ENCODE results near the gene CRISP2. TPM values are rescaled to one million over a fixed set of nuclear protein-coding genes. Genes with fewer than 3 reads are reported as not detected.

CRISP2 gene
- total RNA-seq, 1 donor from 2014 or later, result not detected

DNA sequence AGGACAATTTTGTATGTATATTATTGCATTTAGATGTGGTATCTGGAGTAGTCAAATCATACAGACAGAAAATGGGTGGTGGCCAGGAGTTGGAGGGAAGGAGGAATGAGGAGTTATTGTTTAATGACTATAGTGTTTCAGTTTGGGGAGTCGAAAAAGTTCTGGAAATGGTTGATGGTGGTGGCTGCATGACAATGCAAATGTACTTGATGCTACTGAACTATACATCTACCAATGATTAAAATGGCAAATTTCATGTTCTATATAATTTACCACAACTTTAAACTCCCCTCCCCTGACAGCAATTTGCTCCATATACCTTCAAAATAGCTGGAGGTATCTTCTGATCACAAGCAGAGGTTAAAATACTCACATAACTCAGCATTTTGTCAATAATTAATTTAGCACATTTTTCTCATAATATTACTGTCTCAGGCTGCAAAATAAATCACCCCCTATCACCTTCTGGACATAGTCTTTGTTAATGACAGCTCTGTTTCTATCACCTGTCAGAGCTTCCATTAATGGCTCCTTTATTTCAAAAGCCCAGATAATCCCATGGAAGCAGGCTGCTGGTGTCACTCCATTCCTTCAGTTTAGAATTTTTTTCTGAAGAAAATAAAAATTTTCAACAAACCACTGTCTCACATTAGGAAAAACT is 51.0 kb downstream of the CRISP2 start:
- intact Hi-C loops (cut with micrococcal nuclease), result no loop called here

DNA sequence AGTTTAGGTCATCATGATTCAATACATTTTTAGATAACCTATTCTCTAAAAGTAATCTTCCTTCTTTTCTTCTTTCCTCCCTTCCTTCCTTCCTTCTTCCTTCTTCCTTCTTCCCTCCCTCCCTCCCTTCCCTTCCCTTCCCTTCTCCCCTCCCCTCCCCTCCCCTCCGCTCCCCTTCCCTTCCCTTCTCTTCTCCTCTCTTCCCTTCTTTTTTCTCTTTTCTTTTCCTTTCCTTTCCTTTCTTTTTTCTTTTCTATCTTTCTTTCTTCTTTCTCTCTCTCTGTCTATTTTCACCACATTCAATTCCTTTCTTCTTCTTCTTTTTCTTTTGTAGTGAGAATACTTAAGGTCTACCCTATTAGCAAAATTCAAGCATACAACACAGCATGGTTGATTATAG is 59.4 kb downstream of the CRISP2 start:
- intact Hi-C loops (cut with micrococcal nuclease), result no loop called here

DNA sequence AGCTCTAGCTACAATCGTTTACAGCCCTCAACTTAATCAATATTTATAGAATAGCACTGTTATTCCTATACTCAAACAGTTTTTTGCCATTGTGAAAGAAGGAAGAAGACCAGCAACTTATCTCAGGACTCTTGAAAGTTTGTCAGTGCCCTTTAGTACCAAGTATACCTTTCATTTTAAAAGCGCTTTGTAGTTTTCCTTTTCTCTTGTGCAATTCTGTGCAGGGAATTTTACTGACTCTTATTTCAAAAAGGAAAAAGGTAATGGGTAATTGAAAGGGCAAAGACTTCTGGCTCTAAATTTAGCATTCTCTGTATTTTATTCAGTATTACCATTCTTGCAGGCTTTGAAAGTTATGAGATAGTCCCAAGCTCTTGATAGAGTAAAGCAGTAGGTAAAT is 59.9 kb downstream of the CRISP2 start:
- intact Hi-C loops (cut with micrococcal nuclease), result no loop called here

DNA sequence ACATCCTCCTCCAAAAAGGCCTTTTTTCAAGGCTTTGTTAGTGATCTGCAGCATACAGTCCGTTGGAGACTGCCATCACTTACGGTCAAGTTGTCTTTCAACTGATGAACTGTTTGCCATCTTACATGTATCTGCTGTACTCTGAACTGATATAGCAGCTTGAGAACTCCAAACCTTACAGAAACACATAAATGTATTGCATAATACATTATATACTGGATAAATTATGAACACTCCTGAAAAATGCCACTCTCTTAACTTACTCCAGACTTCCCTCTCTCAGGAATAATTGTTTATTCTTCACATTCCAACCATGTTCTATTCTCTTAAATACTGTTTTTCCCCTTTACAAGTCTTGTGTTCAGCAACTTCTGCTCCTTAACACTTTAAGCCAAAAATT is 62.1 kb downstream of the CRISP2 start:
- intact Hi-C loops (cut with micrococcal nuclease), result no loop called here

DNA sequence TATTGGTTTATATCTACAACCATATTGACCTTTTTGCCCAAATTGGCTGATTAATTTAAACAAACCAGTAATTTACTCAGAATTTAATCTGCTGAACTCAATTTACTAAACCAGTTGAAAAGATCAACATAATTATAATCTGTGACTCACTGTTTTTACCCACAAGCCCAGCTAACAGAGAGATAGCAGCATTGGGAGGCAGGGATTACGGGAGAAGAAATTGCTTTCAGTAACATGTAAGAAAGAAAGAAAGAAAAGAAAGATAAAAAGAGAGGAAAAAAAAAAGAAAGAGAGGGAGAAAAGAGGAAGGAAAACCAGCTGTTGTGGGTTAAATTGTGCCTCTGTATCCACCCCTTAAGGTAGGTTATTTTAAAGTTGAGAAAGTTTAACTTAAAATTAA is 63.4 kb downstream of the CRISP2 start:
- intact Hi-C loops (cut with micrococcal nuclease), result no loop called here

DNA sequence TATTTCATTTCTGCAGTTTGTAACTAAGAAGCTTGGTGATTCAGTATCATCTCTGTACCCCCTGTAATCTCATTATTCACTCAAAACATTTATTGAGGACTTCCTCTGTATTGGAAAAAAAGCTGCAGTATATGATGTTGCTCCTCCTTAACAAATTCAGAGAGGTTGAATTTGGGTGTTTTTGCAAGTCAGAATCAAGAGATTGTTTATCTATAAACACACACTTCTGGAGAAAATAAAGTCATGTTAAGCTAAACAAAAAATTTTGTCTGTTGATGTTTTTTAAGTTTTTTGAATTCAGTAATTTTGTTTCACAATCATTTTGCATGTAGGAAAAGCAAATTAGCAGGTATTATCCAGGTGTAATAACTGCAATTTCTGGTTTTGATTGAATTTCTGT is 65.3 kb downstream of the CRISP2 start:
- intact Hi-C loops (cut with micrococcal nuclease), result no loop called here

DNA sequence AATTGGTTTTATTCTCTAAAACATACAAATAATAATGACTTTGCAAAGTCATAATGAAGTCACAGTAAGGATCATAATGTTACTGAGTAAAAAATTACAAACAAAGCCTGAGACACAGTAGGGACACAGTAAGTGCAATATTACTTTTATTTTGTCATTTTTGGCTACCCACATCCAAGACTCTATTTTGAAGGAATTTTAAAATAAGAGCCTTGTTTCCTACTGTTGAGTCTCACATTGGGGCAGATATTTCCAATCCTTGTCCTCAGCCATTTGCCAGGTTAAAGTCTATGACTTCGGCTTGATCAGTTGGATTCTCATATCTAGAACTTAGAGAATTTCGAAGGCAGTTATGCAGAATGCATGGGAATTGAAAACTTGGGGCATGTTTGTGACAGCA is 65.9 kb downstream of the CRISP2 start:
- intact Hi-C loops (cut with micrococcal nuclease), result no loop called here

DNA sequence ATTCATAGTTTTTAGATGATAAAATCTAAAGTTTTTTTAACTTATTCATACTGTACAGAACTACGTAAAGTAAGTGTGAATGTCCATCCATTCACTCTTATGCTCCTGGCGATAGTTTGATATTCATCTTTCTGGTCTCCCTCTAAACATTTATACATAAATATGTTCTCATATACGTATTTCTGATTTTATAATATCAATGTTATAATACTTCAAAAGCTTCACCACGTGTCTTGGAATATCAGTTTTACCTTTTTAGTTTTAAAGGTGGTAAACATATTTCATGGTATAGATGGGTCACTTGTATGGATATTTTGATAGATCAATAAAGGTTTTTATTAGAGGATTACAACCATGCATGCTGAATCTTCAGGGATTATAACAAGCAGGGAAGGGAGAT is 66.4 kb downstream of the CRISP2 start:
- intact Hi-C loops (cut with micrococcal nuclease), result no loop called here

DNA sequence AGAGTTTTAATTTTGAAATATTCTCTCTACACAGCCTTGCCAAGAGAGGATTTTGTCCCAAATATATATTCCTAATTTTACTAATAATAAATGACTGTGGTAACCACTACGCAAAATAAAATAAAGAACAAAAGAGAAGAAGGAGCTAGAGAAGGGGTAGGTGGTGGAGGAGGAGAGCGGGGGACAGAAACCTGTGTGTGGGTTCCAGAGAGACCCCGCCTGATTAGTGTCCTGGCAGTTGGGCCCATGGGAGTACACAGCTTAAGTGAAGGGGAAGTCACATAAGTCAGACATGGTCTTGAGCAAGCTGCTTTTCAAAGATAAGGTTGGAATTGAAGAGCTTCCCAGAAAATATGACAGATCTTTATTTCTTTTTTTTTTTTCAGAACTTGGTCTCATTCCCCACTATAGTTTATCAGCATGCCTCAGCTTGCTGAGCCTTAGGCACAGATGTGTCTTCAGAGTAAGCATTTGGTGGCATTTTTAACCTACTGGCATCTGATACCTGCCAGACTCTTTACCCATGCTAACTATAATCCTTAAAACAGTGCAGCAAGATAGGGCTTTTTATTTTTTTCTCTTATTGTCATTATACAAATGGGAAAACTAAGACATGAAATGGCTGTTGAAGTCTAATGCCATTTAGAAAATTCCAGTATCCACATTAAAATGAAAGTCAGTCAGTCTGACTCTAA is 67.1 kb downstream of the CRISP2 start:
- intact Hi-C loops (cut with micrococcal nuclease), result no loop called here

DNA sequence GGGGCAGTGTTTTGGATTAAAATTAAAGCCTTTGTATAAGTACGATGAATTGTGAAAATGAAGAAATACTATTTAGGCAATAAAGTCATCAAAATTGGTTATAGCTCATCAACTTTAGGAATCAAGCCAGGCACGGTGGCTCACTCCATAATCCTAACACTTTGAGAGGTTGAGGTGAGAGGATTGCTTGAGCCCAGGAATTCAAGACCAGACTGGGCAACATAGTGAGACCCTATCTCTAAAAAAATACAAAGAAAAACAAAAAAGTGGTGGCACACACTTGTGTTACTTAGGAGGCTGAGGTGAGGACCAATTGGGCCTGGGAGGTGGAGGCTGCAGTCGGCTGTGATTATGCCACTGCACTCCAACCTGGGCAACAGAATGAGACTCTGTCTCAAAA is 68.2 kb downstream of the CRISP2 start:
- intact Hi-C loops (cut with micrococcal nuclease), result no loop called here

Other genes starting within 250 kb of the CRISP2 start
- gene GLYATL3, start 213.6 kb downstream of the CRISP2 start, total RNA-seq, result not detected in 2 replicates
- gene C6orf141, start 162.9 kb downstream of the CRISP2 start, total RNA-seq, result not detected in 2 replicates
- gene RHAG, start 76.7 kb downstream of the CRISP2 start, total RNA-seq, result not detected in 2 replicates
- not detected in 2 replicates for gene CRISP3, start 30.8 kb upstream of the CRISP2 start, total RNA-seq
- gene PGK2, start 73.7 kb upstream of the CRISP2 start, total RNA-seq, result not detected in 2 replicates
- gene CRISP1, start 153.0 kb upstream of the CRISP2 start, total RNA-seq, result not detected in 2 replicates

Measured in T-helper 1 cell treated with Interleukin-12 subunit alpha and Interleukin-12 subunit beta and Interleukin-4 antibody, amounts not matched to agents 30 ng/mL and 1 ng/mL, for 36 hours (primary cell).